Stimulated activated CD8-positive, alpha-beta memory T cell treated with anti-CD3 and anti-CD28 coated beads, Interleukin-7, amount 100 ng/mL, for 24 hours (primary cell): ENCODE data around the gene MACROD1.

ENCODE experiments used
- DNase-seq: peaks from one replicate; pipeline ENCODE4 v3.0.0-alpha.2; 2020; ENCODE audit warnings: low read depth

The MACROD1 gene

GRCh38 chr11:64131683-64132190, 34.2 kb downstream of the MACROD1 start:
- no peak for DNase-seq

DNA sequence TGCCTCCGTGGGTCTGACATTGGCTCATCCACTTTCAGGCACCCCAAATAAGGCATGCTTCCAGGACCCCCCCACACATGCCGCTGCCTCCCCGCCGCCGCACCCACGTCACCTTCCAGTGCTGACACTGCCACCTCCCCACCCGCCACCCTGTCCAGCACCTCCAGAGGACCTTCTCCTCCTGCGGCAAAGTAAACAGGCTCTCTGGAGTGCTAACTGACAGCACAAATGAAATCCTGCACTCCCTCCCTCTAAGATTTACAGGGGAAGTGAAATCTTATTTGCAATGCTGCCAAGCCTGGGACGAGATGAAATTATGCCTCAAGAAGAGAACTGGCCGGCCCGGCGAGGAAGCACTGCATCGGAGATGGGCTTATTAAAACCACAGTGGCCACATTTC, 35.3 kb downstream of the MACROD1 start:
- DNase-seq, result no peak

GRCh38 chr11:64129403-64129802, 36.5 kb downstream of the MACROD1 start:
- DNase-seq, result no peak

- DNase-seq, result no peak
These were observed 37.5 kb downstream of the MACROD1 start for GRCh38 chr11:64128255-64129006.

GRCh38 chr11:64127267-64128072, 38.4 kb downstream of the MACROD1 start:
- no peak for DNase-seq

DNA sequence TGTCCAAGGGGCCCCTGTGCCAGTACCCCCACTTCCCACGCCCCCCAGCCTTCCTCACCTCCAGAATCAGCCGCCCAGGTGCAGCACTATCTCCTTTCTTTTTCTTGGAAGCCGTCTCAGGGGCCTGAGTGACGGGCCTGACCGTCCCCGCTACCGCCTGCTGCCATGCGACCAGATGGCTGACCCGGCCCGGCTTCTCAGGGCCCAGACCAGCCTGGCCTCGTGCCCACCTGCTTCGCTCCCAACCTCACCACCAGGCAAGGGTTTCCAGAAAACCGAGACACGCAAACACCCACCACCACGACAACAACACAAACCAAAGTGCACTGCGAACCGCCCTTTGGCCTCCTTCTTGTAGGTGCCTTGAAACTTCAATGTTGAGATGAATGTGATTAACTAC, 39.1 kb downstream of the MACROD1 start:
- DNase-seq, result no peak

DNA sequence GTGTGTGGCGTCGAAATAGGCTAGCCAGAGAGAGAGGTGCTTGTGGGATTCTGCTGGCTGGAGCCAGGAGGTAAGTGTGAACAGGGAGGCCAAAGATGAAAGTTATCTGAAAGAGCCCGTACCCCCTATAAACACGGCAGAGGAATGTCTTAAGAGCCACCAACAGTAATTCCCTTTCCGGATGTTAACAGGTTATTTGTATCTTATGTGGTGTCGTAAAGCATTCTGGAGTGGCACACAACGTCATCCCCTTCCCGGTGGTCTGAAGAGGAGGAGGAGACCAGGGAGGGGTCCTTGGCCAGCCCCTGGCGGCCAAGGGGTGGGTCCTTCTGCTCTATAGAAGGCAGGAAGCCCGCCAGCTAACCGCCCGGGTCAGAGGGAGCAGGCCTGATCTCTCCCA, 39.5 kb downstream of the MACROD1 start:
- no peak for DNase-seq

DNA sequence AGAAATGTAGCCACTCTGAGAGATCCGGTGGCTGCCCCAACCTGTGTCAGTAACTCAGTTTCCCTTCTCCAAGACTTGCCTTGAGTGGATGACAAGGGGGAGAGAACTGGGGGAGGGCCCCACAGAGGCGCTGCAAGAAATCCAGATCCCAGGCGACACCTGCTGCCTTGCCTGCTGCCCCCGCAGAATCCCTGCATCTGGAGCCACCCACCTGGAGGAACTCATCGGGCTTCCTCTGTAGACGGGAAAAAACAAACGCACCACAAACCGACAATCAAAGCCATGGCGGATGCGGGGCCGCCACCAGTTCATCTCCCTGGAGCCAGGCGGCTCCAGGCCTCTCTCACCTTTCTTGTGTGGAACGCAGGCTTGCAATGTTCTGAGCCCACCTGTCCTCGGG, 40.2 kb downstream of the MACROD1 start:
- no peak for DNase-seq

GRCh38 chr11:64124147-64124546, 41.8 kb downstream of the MACROD1 start:
- DNase-seq, result no peak

DNA sequence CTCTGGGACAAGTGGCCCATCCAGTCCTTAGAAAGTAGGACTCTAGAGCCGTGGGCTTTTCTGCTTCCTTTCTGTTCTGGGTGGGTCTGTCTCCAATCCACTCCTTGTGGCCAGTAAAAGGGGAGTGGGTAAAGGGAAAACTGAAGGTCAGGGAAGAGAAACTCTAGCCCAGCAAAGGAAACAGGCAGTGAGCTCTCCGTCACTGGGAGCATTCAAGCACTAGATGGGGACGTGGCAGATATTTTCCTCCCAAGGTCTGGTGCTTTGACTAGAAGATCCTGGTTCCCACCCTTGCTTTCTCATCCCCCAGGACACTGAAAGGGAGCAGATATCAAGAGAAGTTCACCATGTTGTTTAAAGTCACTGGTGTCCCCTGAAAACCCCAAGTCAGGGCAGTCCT, 42.2 kb downstream of the MACROD1 start:
- no peak for DNase-seq

- DNase-seq, result no peak
These were observed 43.2 kb downstream of the MACROD1 start for GRCh38 chr11:64122411-64123410.

DNA sequence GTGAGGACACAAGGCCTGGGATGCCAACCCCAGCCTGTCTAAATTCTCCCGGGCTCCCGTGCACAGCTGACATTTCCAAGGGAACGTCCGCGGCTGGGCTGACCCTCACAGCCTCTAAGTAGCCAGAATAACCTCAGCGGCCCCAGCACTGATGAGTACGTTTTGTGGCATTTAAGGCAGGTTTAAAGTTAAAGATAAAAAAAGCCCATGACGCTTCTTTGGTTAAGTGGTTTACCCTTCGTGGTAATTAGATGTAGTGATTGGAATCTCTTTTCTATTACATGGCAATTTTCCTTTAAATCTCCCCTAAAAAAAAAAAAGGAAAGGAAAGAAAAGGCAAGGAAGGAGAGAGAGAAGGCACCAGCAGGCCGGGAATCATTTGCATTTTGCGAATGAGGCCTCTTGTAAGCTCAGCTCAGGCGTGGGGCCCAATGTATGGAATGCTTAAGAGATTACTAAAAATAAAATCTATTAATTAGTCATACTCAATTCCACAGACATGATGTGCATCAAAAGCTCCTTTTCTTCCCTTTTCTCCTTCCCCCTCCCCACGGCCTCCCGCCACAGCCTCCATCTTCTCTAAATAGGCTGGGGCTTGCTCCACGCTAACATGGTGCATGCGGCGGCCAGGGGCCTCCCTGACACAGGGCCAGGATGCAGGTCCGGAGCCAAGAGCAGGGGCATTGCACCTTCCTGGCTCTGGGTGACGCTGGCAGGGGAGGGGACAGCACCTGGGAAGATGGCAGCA, 44.1 kb downstream of the MACROD1 start:
- DNase-seq, result no peak

DNA sequence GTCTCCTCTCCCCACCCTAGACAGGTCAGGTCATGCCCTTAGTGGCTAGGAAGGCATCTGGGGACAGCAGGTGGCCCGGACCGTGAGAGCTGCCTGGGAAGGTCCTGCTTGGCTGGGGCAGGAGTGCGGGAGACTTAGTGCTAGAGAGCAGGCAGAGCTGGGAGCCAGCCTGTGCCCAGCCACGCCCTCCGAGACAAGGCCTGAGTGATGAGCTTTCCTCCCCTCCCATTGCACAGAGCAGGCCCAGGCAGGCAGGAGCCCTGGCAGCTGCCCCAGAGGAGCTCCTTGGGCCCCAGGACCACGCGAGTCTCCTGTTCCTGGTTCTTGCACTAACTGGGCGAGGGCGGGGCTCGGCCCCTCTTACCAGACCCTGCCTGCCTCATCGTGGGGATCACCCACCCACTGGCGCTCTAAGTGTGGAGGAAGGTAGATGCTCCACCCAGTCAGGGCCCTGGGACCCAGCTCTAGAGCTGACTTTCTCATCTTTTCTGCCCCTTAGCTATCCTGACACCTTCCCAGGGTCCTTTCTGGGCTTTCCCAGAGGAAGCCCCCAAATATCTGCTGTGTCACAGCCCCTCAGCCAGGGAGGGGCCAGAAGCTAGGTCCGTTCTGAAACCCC, 44.9 kb downstream of the MACROD1 start:
- no peak for DNase-seq

DNA sequence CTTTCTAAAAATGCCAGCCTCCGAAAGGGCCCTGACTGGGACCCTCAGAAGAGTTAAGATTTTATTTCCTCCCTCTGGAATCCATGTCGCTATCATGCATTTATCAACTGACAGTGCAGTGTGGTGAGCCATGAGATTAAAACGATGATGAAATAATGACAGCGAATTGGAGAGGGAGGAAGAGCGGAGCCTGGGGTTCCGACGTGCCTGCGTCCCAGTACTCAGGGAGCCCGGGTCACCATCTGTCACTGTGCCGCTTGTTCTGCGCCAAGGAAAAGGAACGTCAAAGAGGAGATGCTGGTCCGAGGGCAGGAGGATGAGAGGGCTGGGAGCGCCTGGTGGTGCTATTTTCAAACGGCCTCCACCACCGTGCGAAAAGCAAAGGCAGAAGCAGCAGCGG, 46.2 kb downstream of the MACROD1 start:
- no peak for DNase-seq

- DNase-seq, result no peak
These were observed 46.8 kb downstream of the MACROD1 start for GRCh38 chr11:64118876-64119665.

DNA sequence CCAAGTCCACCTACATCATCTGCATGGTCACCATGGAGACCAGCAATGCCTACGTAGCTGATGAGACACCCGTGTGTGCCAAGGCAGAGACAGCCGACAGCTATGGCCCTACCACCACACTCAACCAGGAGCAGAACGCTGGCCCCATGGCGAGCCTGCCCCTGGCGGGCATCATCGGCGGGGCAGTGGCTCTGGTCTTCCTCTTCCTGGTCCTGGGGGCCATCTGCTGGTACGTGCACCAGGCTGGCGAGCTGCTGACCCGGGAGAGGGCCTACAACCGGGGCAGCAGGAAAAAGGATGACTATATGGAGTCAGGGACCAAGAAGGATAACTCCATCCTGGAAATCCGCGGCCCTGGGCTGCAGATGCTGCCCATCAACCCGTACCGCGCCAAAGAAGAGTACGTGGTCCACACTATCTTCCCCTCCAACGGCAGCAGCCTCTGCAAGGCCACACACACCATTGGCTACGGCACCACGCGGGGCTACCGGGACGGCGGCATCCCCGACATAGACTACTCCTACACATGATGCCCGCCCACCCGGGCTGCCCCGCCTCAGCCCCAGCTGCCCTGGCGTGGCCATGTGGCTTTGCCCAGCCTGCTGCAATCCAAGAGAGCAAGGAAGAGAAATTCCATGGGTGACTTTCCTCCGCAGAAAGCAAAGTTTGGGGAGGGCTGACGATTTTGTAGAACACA, 48.0 kb downstream of the MACROD1 start:
- no peak for DNase-seq

- no peak for DNase-seq
These were observed 50.1 kb downstream of the MACROD1 start for GRCh38 chr11:64115531-64116522.

DNA sequence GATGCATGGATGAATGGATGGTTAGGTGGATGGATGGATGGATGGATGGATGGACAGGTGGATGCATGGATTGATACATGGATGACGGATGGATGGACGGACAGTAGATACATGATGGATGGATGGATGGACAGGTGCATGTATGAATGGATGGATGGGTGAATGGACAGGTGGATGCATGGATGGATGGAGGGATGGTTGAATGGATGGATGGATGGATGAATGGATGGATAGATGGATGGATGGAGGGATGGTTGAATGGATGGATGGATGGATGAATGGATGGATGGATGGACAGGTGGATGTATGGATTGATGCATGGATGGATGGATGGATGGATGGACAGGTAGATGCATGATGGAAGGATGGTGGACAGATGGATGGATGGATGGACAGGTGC, 51.7 kb downstream of the MACROD1 start:
- no peak for DNase-seq
